ENCODE results near the gene WDTC1.
"Not testable (repeated sequence)": the region's sequence is repeated elsewhere in the genome, so short reads cannot be mapped to it uniquely, and the experiment has no call there.

The WDTC1 gene

GRCh38 chr1:27284425-27285273 lies 50.2 kb downstream of the WDTC1 start:
- Histone ChIP-seq H3K9me3 (ENCODE audit: control insufficient read depth, insufficient read depth, low read length) (no peaks in the 10 kb centered on the region), H3K4me1 (ENCODE audit: insufficient read depth, low read length) (0 out of 2 replicates have a peak, but pooled peaks cover 4% of the 10 kb centered on the region), H3K36me3 (ENCODE audit: insufficient read depth, low read length) (peaks cover 6% of the 10 kb centered on the region; the same call in 1 of the 2 replicates), H3K9ac (ENCODE audit: low read depth, low read length) (no peak overlapping the region)

- Histone ChIP-seq H3K36me3 (ENCODE audit: insufficient read depth, low read length) (peaks cover 6% of the 10 kb centered on the region; the same call in 1 of the 2 replicates), H3K9me3 (ENCODE audit: control insufficient read depth, insufficient read depth, low read length) (no peaks in the 10 kb centered on the region), H3K9ac (ENCODE audit: low read depth, low read length) (no peak overlapping the region), H3K4me1 (ENCODE audit: insufficient read depth, low read length) (0 out of 2 replicates have a peak, but pooled peaks cover 4% of the 10 kb centered on the region)
Measured at GRCh38 chr1:27285274-27285660, 50.8 kb downstream of the WDTC1 start.

- not testable (repeated sequence) for H3K9ac ChIP-seq (ENCODE audit: low read depth, low read length); H3K4me1 ChIP-seq (ENCODE audit: insufficient read depth, low read length); H3K9me3 ChIP-seq (ENCODE audit: control insufficient read depth, insufficient read depth, low read length); H3K36me3 ChIP-seq (ENCODE audit: insufficient read depth, low read length)
Measured at GRCh38 chr1:27285821-27286220, 51.4 kb downstream of the WDTC1 start.

- not testable (repeated sequence) for H3K36me3 ChIP-seq (ENCODE audit: insufficient read depth, low read length); H3K9me3 ChIP-seq (ENCODE audit: control insufficient read depth, insufficient read depth, low read length); H3K9ac ChIP-seq (ENCODE audit: low read depth, low read length); H3K4me1 ChIP-seq (ENCODE audit: insufficient read depth, low read length)
Measured at GRCh38 chr1:27289125-27289524, 54.7 kb downstream of the WDTC1 start.

DNA sequence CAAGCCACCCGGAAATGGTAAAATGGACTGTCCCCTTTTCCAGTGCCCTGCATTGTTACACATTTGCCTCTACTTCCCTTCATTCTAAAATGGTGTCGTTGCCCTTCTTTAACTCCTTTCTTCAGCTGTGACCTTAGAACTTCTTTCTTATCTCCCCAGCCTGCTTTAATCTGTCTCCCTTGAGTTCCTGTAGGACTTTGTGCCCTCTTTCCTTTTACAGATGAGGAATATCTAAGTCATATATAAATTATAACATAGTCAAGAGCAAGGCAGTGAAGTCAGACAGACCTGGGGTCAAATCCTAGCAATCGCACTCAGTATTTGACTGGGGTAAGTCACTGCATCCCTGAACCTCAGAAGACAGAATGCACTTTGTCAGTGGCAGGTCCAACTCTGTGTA lies 56.1 kb downstream of the WDTC1 start:
- H3K4me1 ChIP-seq (ENCODE audit: insufficient read depth, low read length), result no peaks in the 10 kb centered on the region
- H3K9me3 ChIP-seq (ENCODE audit: control insufficient read depth, insufficient read depth, low read length), result no peaks in the 10 kb centered on the region
- no peak overlapping the region for H3K9ac ChIP-seq (ENCODE audit: low read depth, low read length)
- H3K36me3 ChIP-seq (ENCODE audit: insufficient read depth, low read length), result peaks cover 6% of the 10 kb centered on the region; the same call in 1 of the 2 replicates

- Histone ChIP-seq H3K9ac (ENCODE audit: low read depth, low read length) (no peak overlapping the region), H3K36me3 (ENCODE audit: insufficient read depth, low read length) (peaks cover 6% of the 10 kb centered on the region; the same call in 1 of the 2 replicates), H3K9me3 (ENCODE audit: control insufficient read depth, insufficient read depth, low read length) (no peaks in the 10 kb centered on the region), H3K4me1 (ENCODE audit: insufficient read depth, low read length) (no peaks in the 10 kb centered on the region)
Measured at GRCh38 chr1:27292106-27292505, 57.7 kb downstream of the WDTC1 start.

DNA sequence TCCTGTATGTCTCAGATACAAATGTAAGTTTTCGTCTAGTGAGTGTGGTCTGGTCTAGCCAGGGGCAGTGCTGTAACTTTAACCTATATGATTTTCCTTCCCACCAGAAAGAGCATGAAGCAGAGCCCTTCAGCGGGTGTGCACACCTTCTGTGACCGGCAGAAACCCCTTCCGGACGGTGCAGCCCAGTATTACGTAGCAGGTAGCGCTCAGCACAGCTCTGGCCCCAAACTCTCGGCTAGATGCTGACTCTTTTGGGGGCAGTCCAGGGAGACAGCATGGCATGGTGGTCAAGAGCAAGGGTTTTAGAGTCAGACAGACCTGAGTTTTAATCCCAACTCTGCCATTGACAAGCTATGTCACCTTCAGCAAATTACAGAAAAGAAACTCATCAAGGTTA lies 59.5 kb downstream of the WDTC1 start:
- Histone ChIP-seq H3K36me3 (ENCODE audit: insufficient read depth, low read length) (no peaks in the 10 kb centered on the region), H3K9ac (ENCODE audit: low read depth, low read length) (no peak overlapping the region), H3K9me3 (ENCODE audit: control insufficient read depth, insufficient read depth, low read length) (no peaks in the 10 kb centered on the region), H3K4me1 (ENCODE audit: insufficient read depth, low read length) (peaks cover 3% of the 10 kb centered on the region)

GRCh38 chr1:27296773-27297291 lies 62.4 kb downstream of the WDTC1 start:
- Histone ChIP-seq H3K9ac (ENCODE audit: low read depth, low read length) (no peak overlapping the region), H3K9me3 (ENCODE audit: control insufficient read depth, insufficient read depth, low read length) (no peaks in the 10 kb centered on the region), H3K36me3 (ENCODE audit: insufficient read depth, low read length) (no peaks in the 10 kb centered on the region), H3K4me1 (ENCODE audit: insufficient read depth, low read length) (peaks cover 31% of the 10 kb centered on the region)

DNA sequence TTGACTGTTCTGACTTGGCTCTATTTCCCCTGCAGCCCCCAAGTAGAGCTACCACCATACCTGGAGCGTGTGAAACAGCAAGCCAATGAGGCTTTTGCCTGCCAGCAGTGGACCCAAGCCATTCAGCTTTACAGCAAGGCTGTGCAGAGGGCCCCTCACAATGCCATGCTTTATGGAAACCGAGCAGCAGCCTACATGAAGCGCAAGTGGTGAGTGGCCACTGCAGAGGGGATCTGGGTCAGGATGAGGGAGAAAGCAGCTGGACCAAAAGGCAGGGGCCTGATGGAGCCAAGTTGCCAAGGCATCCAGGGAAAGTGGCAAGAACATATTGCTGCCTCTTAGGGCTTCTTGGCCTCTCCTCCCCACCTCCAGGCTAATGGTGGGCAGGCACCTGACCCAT lies 63.5 kb downstream of the WDTC1 start:
- Histone ChIP-seq H3K4me1 (ENCODE audit: insufficient read depth, low read length) (peaks cover 34% of the 10 kb centered on the region), H3K9me3 (ENCODE audit: control insufficient read depth, insufficient read depth, low read length) (no peaks in the 10 kb centered on the region), H3K36me3 (ENCODE audit: insufficient read depth, low read length) (no peaks in the 10 kb centered on the region), H3K9ac (ENCODE audit: low read depth, low read length) (no peak overlapping the region)

DNA sequence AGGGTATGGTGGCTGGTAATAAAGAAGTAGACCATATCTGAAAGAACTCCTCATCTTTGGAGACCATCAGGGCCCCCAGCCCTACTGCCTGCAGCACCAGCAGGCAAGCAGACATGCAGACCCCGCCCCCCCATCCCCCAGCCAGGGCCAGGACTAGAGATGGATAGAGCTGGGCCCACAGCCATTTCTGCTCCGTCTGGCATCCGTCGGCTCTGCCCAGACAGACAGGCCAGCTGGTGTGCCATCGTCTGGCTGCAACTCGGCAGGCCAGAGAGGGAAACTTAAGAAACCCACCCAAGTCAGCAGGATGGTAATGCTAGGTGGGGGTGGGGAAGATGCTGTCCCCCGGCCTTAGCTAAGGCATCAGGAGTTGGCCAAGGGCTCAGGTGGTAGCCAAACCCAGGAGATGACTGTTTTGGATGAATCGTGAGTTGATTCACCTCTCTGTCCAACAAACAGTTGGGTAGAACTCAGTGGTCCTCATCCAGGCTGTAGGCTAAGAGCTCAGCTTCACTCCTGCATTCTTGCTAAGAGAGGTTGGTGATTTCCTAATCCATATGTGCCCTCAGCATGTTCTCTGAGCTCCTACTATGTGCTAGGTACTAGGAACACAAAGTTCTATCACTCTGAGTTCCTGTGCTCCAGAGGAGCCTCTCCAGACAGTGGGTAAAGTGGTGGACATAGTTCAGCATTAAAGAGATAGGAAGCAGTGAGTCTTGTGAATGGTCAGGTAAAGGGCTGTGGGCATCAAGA lies 64.4 kb downstream of the WDTC1 start:
- Histone ChIP-seq H3K9ac (ENCODE audit: low read depth, low read length) (no peak overlapping the region), H3K4me1 (ENCODE audit: insufficient read depth, low read length) (peaks cover 34% of the 10 kb centered on the region), H3K36me3 (ENCODE audit: insufficient read depth, low read length) (no peaks in the 10 kb centered on the region), H3K9me3 (ENCODE audit: control insufficient read depth, insufficient read depth, low read length) (no peaks in the 10 kb centered on the region)

GRCh38 chr1:27299385-27300271 lies 65.2 kb downstream of the WDTC1 start:
- Histone ChIP-seq H3K9ac (ENCODE audit: low read depth, low read length) (no peak overlapping the region; the same call in 1 of the 2 replicates), H3K9me3 (ENCODE audit: control insufficient read depth, insufficient read depth, low read length) (no peaks in the 10 kb centered on the region), H3K4me1 (ENCODE audit: insufficient read depth, low read length) (peaks cover 34% of the 10 kb centered on the region), H3K36me3 (ENCODE audit: insufficient read depth, low read length) (no peaks in the 10 kb centered on the region)

GRCh38 chr1:27300341-27301051 lies 66.1 kb downstream of the WDTC1 start:
- Histone ChIP-seq H3K9me3 (ENCODE audit: control insufficient read depth, insufficient read depth, low read length) (no peaks in the 10 kb centered on the region), H3K4me1 (ENCODE audit: insufficient read depth, low read length) (peaks cover 34% of the 10 kb centered on the region), H3K9ac (ENCODE audit: low read depth, low read length) (no peak overlapping the region), H3K36me3 (ENCODE audit: insufficient read depth, low read length) (no peaks in the 10 kb centered on the region)

DNA sequence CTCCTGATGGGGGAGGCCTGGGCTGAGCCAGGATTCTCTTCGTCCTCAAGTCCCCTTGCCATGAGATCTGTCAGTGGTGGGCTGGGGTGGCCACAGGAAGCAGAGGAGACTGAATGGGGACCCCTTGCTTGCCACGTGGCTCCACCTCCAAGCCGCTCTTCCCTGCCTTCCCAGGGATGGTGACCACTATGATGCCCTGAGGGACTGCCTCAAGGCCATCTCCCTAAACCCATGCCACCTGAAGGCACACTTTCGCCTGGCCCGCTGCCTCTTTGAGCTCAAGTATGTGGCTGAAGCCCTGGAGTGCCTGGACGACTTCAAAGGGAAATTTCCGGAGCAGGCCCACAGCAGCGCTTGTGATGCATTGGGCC lies 66.6 kb downstream of the WDTC1 start:
- Histone ChIP-seq H3K9ac (ENCODE audit: low read depth, low read length) (no peak overlapping the region), H3K9me3 (ENCODE audit: control insufficient read depth, insufficient read depth, low read length) (no peaks in the 10 kb centered on the region), H3K36me3 (ENCODE audit: insufficient read depth, low read length) (no peaks in the 10 kb centered on the region), H3K4me1 (ENCODE audit: insufficient read depth, low read length) (peaks cover 34% of the 10 kb centered on the region)

All from ES-I3 (cell line).